Mesendoderm (in vitro differentiated cells): ENCODE data around the gene DUSP15. TPM values are rescaled to one million over a fixed set of nuclear protein-coding genes. Genes with fewer than 3 reads are reported as not detected.
"Not testable (repeated sequence)": the region's sequence is repeated elsewhere in the genome, so short reads cannot be mapped to it uniquely, and the experiment has no call there.

Experiments
- DNase-seq: peaks from one replicate; pipeline ENCODE4 v3.0.0; 2013
- H2AK5ac ChIP-seq: 2 replicates; pipeline ENCODE4 v1.6.1; 2013; ENCODE audit warnings: low read length, inconsistent platforms
- H2BK120ac ChIP-seq: 2 replicates; pipeline ENCODE4 v1.6.1; 2013; ENCODE audit warnings: low read depth, mild to moderate bottlenecking, low read length, moderate library complexity, mixed read lengths
- H2BK15ac ChIP-seq: replicated peaks from 2 replicates; pipeline ENCODE4 v1.6.1; 2013; ENCODE audit warnings: low read depth, mild to moderate bottlenecking, moderate library complexity
- H2BK5ac ChIP-seq: 2 replicates; pipeline ENCODE4 v1.6.1; 2013; ENCODE audit warnings: low read length, inconsistent platforms
- H3K18ac ChIP-seq: 2 replicates; pipeline ENCODE4 v1.6.1; 2013; ENCODE audit warnings: mild to moderate bottlenecking, low read length, mixed read lengths
- H3K23ac ChIP-seq: one replicate; pipeline ENCODE4 v1.6.1; 2013; ENCODE audit warnings: low read length
- H3K27ac ChIP-seq: 2 replicates; pipeline ENCODE4 v1.5.1; 2013; ENCODE audit warnings: low read depth, mild to moderate bottlenecking, inconsistent platforms, low read length, moderate library complexity
- H3K27me3 ChIP-seq: 2 replicates; pipeline ENCODE4 v1.6.1; 2013; ENCODE audit warnings: low read length, control low read depth, mild to moderate bottlenecking, inconsistent platforms; ENCODE audit not compliant: insufficient read depth, poor library complexity
- H3K36me3 ChIP-seq: 2 replicates; pipeline ENCODE4 v1.6.1; 2013; ENCODE audit warnings: low read length, inconsistent platforms; ENCODE audit not compliant: control insufficient read depth, insufficient read depth
- H3K4ac ChIP-seq: one replicate; pipeline ENCODE4 v1.6.1; 2013; ENCODE audit warnings: low read depth, mild to moderate bottlenecking, low read length, moderate library complexity
- H3K4me1 ChIP-seq: 2 replicates; pipeline ENCODE4 v1.6.1; 2013; ENCODE audit warnings: low read depth, low read length, inconsistent platforms; ENCODE audit not compliant: control insufficient read depth
- H3K4me2 ChIP-seq: 2 replicates; pipeline ENCODE4 v1.6.1; 2013; ENCODE audit warnings: low read length
- H3K4me3 ChIP-seq: 2 replicates; pipeline ENCODE4 v1.5.1; 2013; ENCODE audit warnings: mild to moderate bottlenecking, low read length
- H3K56ac ChIP-seq: one replicate; pipeline ENCODE4 v1.6.1; 2013; ENCODE audit warnings: low read length
- H3K79me1 ChIP-seq: 2 replicates; pipeline ENCODE4 v1.6.1; 2013; ENCODE audit warnings: low read length, inconsistent platforms
- H3K79me2 ChIP-seq: 2 replicates; pipeline ENCODE4 v1.6.1; 2013; ENCODE audit warnings: mild to moderate bottlenecking, low read length; ENCODE audit not compliant: control insufficient read depth, insufficient read depth
- H3K9ac ChIP-seq: 2 replicates; pipeline ENCODE4 v1.6.1; 2013; ENCODE audit warnings: low read length, inconsistent platforms
- H4K5ac ChIP-seq: one replicate; pipeline ENCODE4 v1.6.1; 2013; ENCODE audit warnings: low read length
- H4K8ac ChIP-seq: one replicate; pipeline ENCODE4 v1.6.1; 2013; ENCODE audit warnings: low read depth, mild to moderate bottlenecking, control low read depth, low read length, moderate library complexity
- WGBS: extraction: QIAGEN DNeasy Blood & Tissue Kit; methylation state at CpG from one replicate; pipeline ENCODE4 v1.1.7; 2013; ENCODE audit warnings: low lambda C conversion rate, missing lambda C conversion rate; ENCODE audit not compliant: insufficient coverage; ENCODE audit errors: extremely low coverage; 5-methylcytosine and 5-hydroxymethylcytosine counted together
- polyA plus RNA-seq, 2 experiments: library from polyadenylated mRNA; stranded (reverse); fragments of 200-250 nt; gene quantifications; one replicate each; pipeline ENCODE4 v1.2.3, GENCODE V29; 2013

Gene DUSP15
- 0.27 TPM for polyA plus RNA-seq (2013, experiment 1 of 2)
- 0.15 TPM for polyA plus RNA-seq (2013, experiment 2 of 2)

GRCh38 chr20:31869942-31870725 is at the start of gene DUSP15, which contains the start of gene TTLL9:
Gene DUSP15, minus strand, starts transcription at chr20:31870527. Its CDS starts 190 bp downstream, at chr20:31870337.
Gene TTLL9, plus strand, starts transcription at chr20:31870634. Its CDS starts 493 bp downstream, at chr20:31871127.
- peak within 1 kb of the TSS; percentile 39 for H3K4me3 ChIP-seq
- no peak within 1 kb of the TSS for H3K27ac ChIP-seq
- no peak within 1 kb of the TSS for H2AK5ac ChIP-seq
- WGBS = no CpG with 5 or more reads among the region's 80 CpGs
- H3K9ac ChIP-seq = peak within 1 kb of the TSS; percentile 68
- no peak within 1 kb of the TSS for H2BK5ac ChIP-seq
- no peak within 1 kb of the TSS for H3K4ac ChIP-seq
- H3K18ac ChIP-seq = no peak within 1 kb of the TSS
- H3K36me3 ChIP-seq = no peaks in the 10 kb centered on the region
- no peak for DNase-seq
- H3K56ac ChIP-seq = peak within 1 kb of the TSS; percentile 91
- peaks cover 8% of the 10 kb centered on the region for H3K27me3 ChIP-seq
- no peak within 1 kb of the TSS for H3K23ac ChIP-seq
- no peaks in the 10 kb centered on the region for H3K4me1 ChIP-seq
- H3K79me1 ChIP-seq = no peaks in the 10 kb centered on the region
- H2BK15ac ChIP-seq = no peak within 1 kb of the TSS
- H4K8ac ChIP-seq = no peak within 1 kb of the TSS
- peak within 1 kb of the TSS; percentile 98 for H3K4me2 ChIP-seq
- H4K5ac ChIP-seq = no peak within 1 kb of the TSS
- H3K79me2 ChIP-seq = no peaks in the 10 kb centered on the region
- H2BK120ac ChIP-seq = no peak within 1 kb of the TSS

- no peak overlapping the region for H2BK15ac ChIP-seq
- H3K23ac ChIP-seq = no peak overlapping the region
- peak overlapping the region; percentile 22 for H3K56ac ChIP-seq
- WGBS = no CpG with 5 or more reads among the region's 6 CpGs
- no peaks in the 10 kb centered on the region for H3K79me1 ChIP-seq
- no peak overlapping the region for H3K4me3 ChIP-seq
- no peaks in the 10 kb centered on the region for H3K36me3 ChIP-seq
- H4K8ac ChIP-seq = no peak overlapping the region
- no peak overlapping the region for H3K4ac ChIP-seq
- no peak overlapping the region for H3K9ac ChIP-seq
- no peaks in the 10 kb centered on the region for H3K27me3 ChIP-seq
- no peak overlapping the region for H2AK5ac ChIP-seq
- H3K79me2 ChIP-seq = no peaks in the 10 kb centered on the region
- H2BK5ac ChIP-seq = no peak overlapping the region
- no peak overlapping the region for H2BK120ac ChIP-seq
- no peak for DNase-seq
- H3K18ac ChIP-seq = no peak overlapping the region
- no peak overlapping the region for H3K4me2 ChIP-seq
- H3K4me1 ChIP-seq = no peaks in the 10 kb centered on the region
- H3K27ac ChIP-seq = no peak overlapping the region
- no peak overlapping the region for H4K5ac ChIP-seq
Observed at GRCh38 chr20:31919410-31920155, 49.3 kb upstream of the DUSP15 start.

GRCh38 chr20:31918466-31919105 is 48.3 kb upstream of the DUSP15 start:
- Histone ChIP-seq H2BK5ac (no peak overlapping the region), H3K79me1 (no peaks in the 10 kb centered on the region), H3K27me3 (no peaks in the 10 kb centered on the region), H3K79me2 (no peaks in the 10 kb centered on the region), H3K23ac (no peak overlapping the region), H3K4me1 (no peaks in the 10 kb centered on the region), H3K4ac (no peak overlapping the region), H3K4me2 (no peak overlapping the region), H3K18ac (no peak overlapping the region), H2BK120ac (no peak overlapping the region), H4K8ac (no peak overlapping the region), H2AK5ac (no peak overlapping the region), H2BK15ac (no peak overlapping the region), H3K36me3 (no peaks in the 10 kb centered on the region), H3K27ac (no peak overlapping the region), H3K56ac (no peak overlapping the region), H4K5ac (no peak overlapping the region), H3K9ac (no peak overlapping the region), H3K4me3 (no peak overlapping the region)
- WGBS = no CpG with 5 or more reads among the region's 7 CpGs
- no peak for DNase-seq

- H3K4me3 ChIP-seq, H3K4ac ChIP-seq, H2BK15ac ChIP-seq, H2AK5ac ChIP-seq, H4K5ac ChIP-seq, H3K18ac ChIP-seq, H2BK120ac ChIP-seq, H3K79me2 ChIP-seq, DNase-seq, H3K79me1 ChIP-seq, H3K4me1 ChIP-seq, H4K8ac ChIP-seq, H3K4me2 ChIP-seq, H3K56ac ChIP-seq, H3K27ac ChIP-seq, H3K23ac ChIP-seq, H3K36me3 ChIP-seq, H3K9ac ChIP-seq, H2BK5ac ChIP-seq, H3K27me3 ChIP-seq: not testable (repeated sequence)
- WGBS = no CpG with 5 or more reads among the region's 7 CpGs
Observed at GRCh38 chr20:31917962-31918412, 47.7 kb upstream of the DUSP15 start.

- H3K9ac ChIP-seq = no peak overlapping the region
- no peak for DNase-seq
- no peak overlapping the region for H3K18ac ChIP-seq
- no peak overlapping the region for H4K8ac ChIP-seq
- no CpG with 5 or more reads among the region's 4 CpGs for WGBS
- no peak overlapping the region for H2BK15ac ChIP-seq
- H3K4me2 ChIP-seq = no peak overlapping the region
- no peaks in the 10 kb centered on the region for H3K79me1 ChIP-seq
- no peak overlapping the region for H3K23ac ChIP-seq
- H3K4me1 ChIP-seq = no peaks in the 10 kb centered on the region
- no peaks in the 10 kb centered on the region for H3K36me3 ChIP-seq
- H3K79me2 ChIP-seq = no peaks in the 10 kb centered on the region
- no peaks in the 10 kb centered on the region for H3K27me3 ChIP-seq
- H2BK120ac ChIP-seq = no peak overlapping the region
- no peak overlapping the region for H3K27ac ChIP-seq
- no peak overlapping the region for H3K56ac ChIP-seq
- H3K4me3 ChIP-seq = no peak overlapping the region
- no peak overlapping the region for H2BK5ac ChIP-seq
- H2AK5ac ChIP-seq = no peak overlapping the region
- H3K4ac ChIP-seq = no peak overlapping the region
- H4K5ac ChIP-seq = no peak overlapping the region
Observed at GRCh38 chr20:31916708-31917107, 46.4 kb upstream of the DUSP15 start.
